HuH-7 (cell line): Measurements from ENCODE around the gene RELT.

Source experiments
- DNase-seq: peaks from one replicate; pipeline ENCODE4 v3.0.0; 2011; ENCODE audit warnings: low spot score

Gene RELT

DNA sequence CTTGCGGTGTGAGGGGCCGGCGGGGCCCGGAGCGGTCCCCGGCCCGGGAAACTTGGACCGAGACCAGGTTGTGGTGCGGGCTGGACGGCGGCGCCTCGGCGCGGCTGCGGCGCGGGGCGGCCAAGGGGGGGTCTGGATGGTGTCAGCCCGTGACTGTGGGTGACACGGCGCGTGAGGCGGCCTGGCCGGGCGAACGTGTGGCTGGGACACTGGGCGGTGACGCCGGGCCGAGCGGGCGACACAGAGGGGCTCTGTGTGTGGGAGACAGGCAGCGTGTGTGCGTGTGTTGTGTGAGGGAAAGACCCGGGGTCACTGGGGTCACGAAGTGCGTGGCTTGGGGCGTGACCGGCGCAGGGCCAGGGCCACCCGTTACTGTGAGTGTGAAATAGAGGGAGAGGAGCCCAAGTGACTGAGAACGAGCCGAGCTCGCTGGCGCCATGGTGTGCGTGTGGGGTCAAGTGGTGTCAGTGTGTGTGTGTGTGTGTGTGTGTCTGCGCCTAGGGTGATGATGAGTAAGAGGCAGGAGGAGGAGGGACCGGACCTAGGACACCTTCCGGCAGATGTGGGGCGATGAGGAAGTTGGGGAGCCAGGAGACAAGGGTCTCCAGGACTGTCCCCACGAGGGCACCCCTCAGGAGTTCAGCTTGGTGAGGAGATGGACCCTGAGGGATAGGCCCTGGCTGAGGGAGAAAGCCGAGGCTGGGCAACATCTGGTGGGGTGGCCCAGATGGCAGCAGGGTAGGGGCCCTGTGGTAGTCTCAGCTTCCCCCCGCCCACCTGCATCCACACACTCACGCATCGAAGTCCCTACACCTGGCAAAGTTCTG lies 817 bp downstream of the RELT start:
- DNase-seq, result peak; percentile 66

- no peak for DNase-seq
Observed at GRCh38 chr11:73379189-73379880, 3.1 kb downstream of the RELT start.

DNA sequence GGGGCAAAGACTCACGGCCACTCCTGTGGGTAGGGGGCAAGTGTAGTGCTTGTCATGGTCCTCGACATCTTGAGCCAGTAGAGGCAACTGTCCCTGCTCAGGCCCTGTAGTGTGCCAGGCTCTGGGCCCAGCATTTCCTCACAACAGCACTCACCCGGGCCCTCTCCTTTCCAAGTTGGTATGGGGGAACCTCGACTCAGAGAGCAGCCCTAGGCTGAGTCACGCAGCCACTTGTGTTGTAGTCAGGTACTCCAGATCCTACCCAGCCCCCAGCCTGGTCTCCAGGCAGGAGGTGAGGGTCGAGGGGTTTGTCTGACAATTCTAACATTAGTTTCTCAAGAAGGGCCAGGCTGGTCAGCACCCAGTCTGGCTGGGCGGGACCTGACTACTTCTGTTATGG lies 4.1 kb downstream of the RELT start:
- no peak for DNase-seq

GRCh38 chr11:73380897-73381410 lies 4.8 kb downstream of the RELT start:
- DNase-seq, result no peak

GRCh38 chr11:73381589-73381988 lies 5.4 kb downstream of the RELT start:
- DNase-seq, result no peak

DNA sequence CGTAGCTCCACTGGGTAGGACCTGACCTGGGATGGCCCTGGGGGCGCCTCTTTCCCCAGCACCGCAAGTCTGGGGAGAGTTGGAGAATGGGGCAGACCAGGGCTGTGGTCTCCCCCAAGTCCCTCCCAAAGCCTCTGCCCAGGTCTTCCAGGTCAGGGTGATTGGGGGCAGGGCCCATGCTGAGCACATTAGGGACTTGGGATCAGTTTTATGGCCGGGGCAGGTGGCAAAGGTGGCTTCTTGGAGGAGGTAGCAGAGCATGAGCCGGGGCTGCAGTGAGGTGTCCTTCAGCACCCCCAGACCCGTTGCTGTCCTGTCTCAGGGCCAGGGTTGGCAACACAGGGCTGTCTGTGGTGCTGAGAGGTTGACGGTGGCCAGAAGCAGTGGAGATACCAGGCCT lies 6.0 kb downstream of the RELT start:
- DNase-seq, result no peak

DNA sequence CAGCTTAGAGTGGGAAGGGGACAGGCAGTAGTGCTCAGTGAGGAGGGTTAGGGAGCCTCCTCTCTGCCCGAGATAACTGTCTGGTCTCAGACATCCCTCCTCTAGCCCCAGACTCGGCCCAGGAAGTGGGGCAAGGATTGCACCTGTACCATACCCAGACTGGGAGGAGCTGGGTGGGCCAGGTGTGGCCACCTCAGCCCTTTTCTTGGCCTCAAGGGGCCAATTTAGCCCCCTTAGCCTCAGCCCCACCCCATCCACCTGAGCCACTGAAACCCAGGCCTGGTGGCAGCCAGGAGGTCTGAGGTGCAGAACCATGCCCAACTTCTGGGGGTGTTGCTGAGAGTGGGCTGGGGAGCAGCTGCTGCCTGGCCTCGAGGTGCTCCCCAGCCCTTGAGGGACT lies 6.5 kb downstream of the RELT start:
- no peak for DNase-seq

GRCh38 chr11:73383249-73384124 lies 7.3 kb downstream of the RELT start:
- DNase-seq, result no peak

DNA sequence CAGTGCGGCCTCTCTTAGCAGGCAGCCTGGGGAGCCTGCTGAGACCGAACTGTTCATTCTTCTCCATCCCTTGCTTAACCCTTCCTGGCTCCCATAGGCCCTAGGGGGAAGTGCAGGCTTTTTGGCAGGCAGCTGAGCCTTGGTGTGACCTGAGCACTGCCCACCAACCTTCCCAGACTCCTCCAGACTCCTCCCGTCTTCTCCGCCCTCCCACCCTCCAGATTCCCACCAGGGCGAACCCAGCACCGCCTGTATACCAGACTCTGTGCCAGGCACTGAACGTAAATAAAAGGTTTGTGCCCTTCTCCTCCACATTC lies 7.9 kb downstream of the RELT start:
- no peak for DNase-seq

- no peak for DNase-seq
Observed at GRCh38 chr11:73384531-73384871, 8.3 kb downstream of the RELT start.

- no peak for DNase-seq
Observed at GRCh38 chr11:73384872-73385689, 8.9 kb downstream of the RELT start.

- DNase-seq, result peak; percentile 54
Observed at GRCh38 chr11:73386016-73386415, 9.8 kb downstream of the RELT start.

DNA sequence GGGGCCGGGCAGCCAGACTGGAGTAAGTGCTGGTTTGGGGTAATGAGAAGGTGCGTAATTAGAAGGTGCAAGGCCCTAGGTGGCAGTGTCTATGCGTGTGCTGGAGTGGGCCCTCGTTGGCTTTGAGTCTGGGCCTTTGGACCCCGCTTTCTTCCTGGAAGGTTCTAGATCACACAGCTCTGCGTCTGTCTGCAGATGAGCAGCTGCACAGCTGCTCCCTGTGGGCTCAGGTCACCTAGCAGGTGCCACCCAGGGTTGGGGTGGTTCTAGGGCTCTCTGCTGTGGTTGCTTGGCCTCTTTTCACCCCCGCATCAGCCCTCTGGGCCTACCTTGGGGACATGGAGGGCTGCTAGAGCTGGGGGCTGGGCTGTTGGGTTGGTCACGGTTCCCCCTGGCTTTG lies 10.3 kb downstream of the RELT start:
- no peak for DNase-seq

DNA sequence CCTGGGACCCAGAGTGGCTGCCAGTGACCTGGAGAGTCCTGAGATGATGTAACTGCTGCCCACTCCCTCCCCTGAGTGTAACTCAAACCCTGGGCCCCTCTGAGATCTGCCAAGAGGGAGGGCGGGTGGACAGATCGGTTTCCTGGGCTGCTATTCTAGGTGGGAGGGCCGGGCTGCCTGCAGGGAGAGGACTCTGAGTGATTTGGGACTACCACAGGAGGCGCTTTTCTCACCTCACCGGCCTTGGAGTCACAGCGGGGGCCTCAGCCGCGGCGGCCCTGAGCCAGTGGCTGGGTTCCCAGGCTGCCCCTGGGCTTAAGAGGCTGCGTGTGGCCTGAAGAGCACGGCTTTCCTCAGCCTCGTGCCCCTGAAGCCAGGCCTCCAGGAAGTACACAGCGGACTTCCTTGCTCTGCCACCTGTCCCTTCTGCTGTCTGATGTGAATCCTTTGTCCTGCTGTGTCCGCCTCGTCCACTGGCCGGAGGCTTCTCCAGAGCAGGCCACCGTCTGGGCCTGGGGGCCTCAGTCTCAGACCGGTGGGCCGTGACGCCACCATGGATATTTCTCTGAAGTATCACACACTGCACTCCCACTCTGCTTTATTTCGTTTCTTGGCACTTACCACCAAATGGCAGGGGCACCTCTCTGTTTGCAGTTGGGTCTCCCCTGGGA lies 11.5 kb downstream of the RELT start:
- DNase-seq, result peak; percentile 58

DNA sequence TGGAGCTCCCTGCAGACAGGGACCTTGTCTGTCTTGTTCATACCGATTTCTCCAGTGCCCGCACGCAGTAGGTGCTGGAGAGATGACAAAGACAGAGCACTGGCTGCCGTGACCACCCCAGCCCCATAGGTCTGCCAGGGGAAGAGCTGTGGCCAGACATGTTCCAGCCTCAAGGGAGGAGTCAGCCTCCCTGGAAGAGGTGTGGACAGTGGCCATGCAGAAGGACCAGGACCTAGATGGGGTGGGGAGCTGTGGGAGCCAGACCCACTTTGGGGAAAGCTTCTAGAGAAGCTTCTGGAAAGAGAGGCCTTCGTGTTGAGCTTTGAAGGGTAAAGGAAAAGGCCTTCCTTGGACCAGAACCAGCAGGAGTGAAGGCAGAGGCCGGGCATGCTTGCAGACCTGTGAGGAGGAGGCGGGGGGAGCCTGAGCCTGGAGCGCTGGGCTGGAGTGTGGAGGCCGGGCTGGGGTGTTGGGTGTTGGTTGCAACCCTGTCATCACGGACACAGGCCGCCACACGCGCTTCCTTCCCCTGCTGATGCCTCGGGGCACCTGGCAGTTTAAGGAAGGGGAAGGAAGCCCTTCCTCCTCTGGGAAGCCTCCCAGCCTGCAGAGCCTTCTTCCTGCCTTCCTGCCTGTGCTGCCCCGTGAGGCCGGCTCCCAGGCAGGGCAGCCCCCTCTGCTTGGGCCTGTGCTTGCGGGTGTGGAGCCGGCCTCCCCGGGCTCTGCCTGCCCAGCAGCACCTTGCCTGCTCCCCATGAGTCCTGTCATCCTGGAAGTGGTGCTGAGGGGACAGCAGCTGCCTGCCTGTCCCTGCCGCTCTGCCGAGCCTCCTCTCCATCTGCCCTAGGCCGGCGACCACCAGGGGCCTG lies 12.3 kb downstream of the RELT start:
- no peak for DNase-seq

GRCh38 chr11:73389134-73389525 lies 12.9 kb downstream of the RELT start:
- no peak for DNase-seq

DNA sequence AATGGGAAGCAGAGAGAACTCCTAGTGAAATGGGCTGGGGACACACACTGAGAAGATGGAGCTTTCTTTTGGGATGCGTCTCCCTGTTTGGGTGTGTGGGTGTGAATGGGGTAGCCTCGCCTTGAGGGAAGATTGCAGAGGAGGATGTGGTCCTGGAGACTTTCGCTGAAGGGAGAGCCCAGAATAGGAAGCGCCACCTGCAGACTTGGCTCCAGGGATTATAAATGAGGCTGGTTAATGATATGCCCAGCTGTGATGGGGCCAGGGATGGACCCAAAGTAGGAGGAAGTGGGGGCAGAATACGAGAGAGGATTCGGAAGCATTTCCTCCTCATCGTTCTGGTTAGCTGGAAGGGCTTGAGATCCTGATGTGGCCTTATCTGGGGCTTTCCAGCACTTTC lies 13.7 kb downstream of the RELT start:
- DNase-seq, result no peak

DNA sequence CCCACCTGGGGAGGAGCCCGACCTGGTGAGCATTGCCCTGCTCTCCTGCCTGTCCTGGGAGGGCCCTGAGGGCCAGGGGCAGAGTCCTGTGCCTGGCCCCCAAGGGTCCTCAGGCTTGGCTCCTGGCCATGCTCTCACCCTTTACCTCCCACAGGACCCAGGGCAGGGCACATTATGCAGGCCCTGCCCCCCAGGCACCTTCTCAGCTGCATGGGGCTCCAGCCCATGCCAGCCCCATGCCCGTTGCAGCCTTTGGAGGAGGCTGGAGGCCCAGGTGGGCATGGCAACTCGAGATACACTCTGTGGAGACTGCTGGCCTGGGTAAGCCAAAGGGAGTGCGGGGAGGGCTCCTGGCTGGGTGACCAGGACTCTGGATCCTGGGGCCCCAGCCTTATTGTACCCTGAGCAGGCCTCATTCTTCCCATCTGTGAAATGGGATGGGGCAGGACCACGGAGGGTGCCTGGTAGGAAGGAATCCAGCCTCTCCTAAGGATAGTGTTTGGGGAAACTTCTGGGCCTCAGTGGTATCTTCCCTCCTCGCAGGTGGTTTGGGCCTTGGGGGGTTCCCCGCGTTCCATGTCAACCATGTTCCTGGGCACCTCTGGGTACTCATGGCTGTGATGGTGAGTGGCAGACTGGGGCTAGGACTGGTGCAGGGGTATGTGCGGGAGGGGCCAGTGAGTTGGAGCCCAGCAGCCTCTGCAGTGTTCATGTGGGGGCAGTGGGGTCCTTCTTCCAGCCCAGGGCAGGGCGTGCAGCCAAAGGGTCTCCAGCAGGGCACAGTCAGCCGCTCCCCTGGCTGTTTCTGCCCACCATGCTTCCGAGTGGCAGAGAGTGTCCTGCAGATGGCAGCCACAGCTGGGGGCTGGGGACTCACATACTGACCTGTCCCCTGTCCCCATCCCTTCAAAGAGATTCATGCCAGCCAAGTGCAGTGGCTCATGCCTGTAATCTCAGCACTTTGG lies 14.7 kb downstream of the RELT start:
- no peak for DNase-seq

GRCh38 chr11:73391665-73392064 lies 15.5 kb downstream of the RELT start:
- no peak for DNase-seq
